ENCODE data around the gene XPR1. TPM values are rescaled to one million over a fixed set of nuclear protein-coding genes. Genes with fewer than 3 reads are reported as not detected.

The XPR1 gene
- total and polyA plus RNA-seq, 2 donors (not counting 1 experiment from before 2014, with no cell fraction given) = 2.8 to 22.3 TPM

GRCh38 chr1:180636138-180636537, 4.3 kb downstream of the XPR1 start:
- intact Hi-C loops (cut with micrococcal nuclease) = loop anchor here (10.0 kb wide), 3 partner anchors 219 to 1341 kb away; partner anchors contain the start of genes CEP350 and SOAT1
- H3K79me2 ChIP-seq (ENCODE audit: control insufficient read depth, insufficient read depth, low read length) = peaks cover 73% of the 10 kb centered on the region
- H3K27me3 Mint-ChIP-seq = no peaks in the 10 kb centered on the region
- H3K4me3 ChIP-seq (ENCODE audit: control extremely low read depth in 1 of 5, extremely low read depth in 1 of 5, insufficient read depth in 1 of 5, low read depth in 2 of 5, low read length in 4 of 5) = no peak overlapping the region
- H3K4me2 ChIP-seq (replicated peaks; ENCODE audit: low read depth, low read length, poor library complexity, severe bottlenecking) = no peak overlapping the region
- H3K4me1 ChIP-seq (ENCODE audit: control insufficient read depth in 2 of 2, insufficient read depth in 2 of 2, low read length in 2 of 2) = peaks cover 11 to 14% of the 10 kb centered on the region in 2 donors
- H3K4me1 Mint-ChIP-seq = peaks cover 18% of the 10 kb centered on the region
- no peak overlapping the region for H3K27ac Mint-ChIP-seq
- H3K36me3 ChIP-seq (replicated peaks in 1 of 2; ENCODE audit: control extremely low read depth in 1 of 2, control insufficient read depth in 1 of 2, extremely low read depth in 1 of 2, insufficient read depth in 2 of 2, low read length in 1 of 2) = no peaks in the 10 kb centered on the region
- ATAC-seq (ENCODE audit: low read depth) (no peak), DNase-seq (no peak)
- H4K20me1 ChIP-seq (ENCODE audit: control insufficient read depth, insufficient read depth, low read length, poor library complexity, severe bottlenecking) = peaks cover 16% of the 10 kb centered on the region
- H3K9me3 Mint-ChIP-seq (ENCODE audit: insufficient read depth) = no peaks in the 10 kb centered on the region
- 100% methylated on average over 1 of the region's 5 CpGs for WGBS (ENCODE audit: insufficient coverage)
- H3K27me3 ChIP-seq (replicated peaks in 1 of 4; ENCODE audit: control extremely low read depth in 1 of 4, control insufficient read depth in 3 of 4, insufficient read depth in 4 of 4, low read length in 3 of 4) = no peaks in the 10 kb centered on the region
- no peak for TF ChIP-seq EZH2 (IDR thresholded peaks at IDR 0.05; ENCODE audit: borderline replicate concordance, insufficient read depth, low read depth, low read length, poor library complexity, severe bottlenecking)
- no peak for TF ChIP-seq CTCF (IDR thresholded peaks at IDR 0.05)
- no peak overlapping the region for H3K9ac ChIP-seq (ENCODE audit: low read length)
- no peak overlapping the region for H2AFZ ChIP-seq (ENCODE audit: insufficient read depth, low read depth, low read length, poor library complexity, severe bottlenecking)
- POLR2A ChIA-PET = no interaction called here
- CTCF ChIA-PET = interaction anchor here (1.4 kb wide), 1 partner anchor 227 kb away, joined by 5 read pairs; no protein-coding TSS in a partner anchor
- no peaks in the 10 kb centered on the region for H3K9me3 ChIP-seq (ENCODE audit: control extremely low read depth in 1 of 3, control insufficient read depth in 2 of 3, insufficient read depth in 1 of 3, low read length in 2 of 3)
- H3K27ac ChIP-seq (ENCODE audit: low read length in 2 of 2) = no peak overlapping the region
- no peak overlapping the region for H3K4me3 Mint-ChIP-seq

- H3K9me3 ChIP-seq (ENCODE audit: control extremely low read depth in 1 of 3, control insufficient read depth in 2 of 3, insufficient read depth in 1 of 3, low read length in 2 of 3) = no peaks in the 10 kb centered on the region
- H3K4me3 ChIP-seq (ENCODE audit: control extremely low read depth in 1 of 5, extremely low read depth in 1 of 5, insufficient read depth in 1 of 5, low read depth in 2 of 5, low read length in 4 of 5) = no peak overlapping the region
- H3K9ac ChIP-seq (ENCODE audit: low read length) = no peak overlapping the region
- H3K27me3 Mint-ChIP-seq = no peaks in the 10 kb centered on the region
- no peaks in the 10 kb centered on the region for H3K9me3 Mint-ChIP-seq (ENCODE audit: insufficient read depth)
- DNase-seq = no peak
- no peaks in the 10 kb centered on the region for H3K36me3 ChIP-seq (replicated peaks in 1 of 2; ENCODE audit: control extremely low read depth in 1 of 2, control insufficient read depth in 1 of 2, extremely low read depth in 1 of 2, insufficient read depth in 2 of 2, low read length in 1 of 2)
- no peaks in the 10 kb centered on the region for H3K27me3 ChIP-seq (replicated peaks in 1 of 4; ENCODE audit: control extremely low read depth in 1 of 4, control insufficient read depth in 3 of 4, insufficient read depth in 4 of 4, low read length in 3 of 4)
- H4K20me1 ChIP-seq (ENCODE audit: control insufficient read depth, insufficient read depth, low read length, poor library complexity, severe bottlenecking) = peaks cover 24% of the 10 kb centered on the region
- H3K4me1 ChIP-seq (ENCODE audit: control insufficient read depth in 2 of 2, insufficient read depth in 2 of 2, low read length in 2 of 2) = no peaks in the 10 kb centered on the region
- no peak overlapping the region for H3K4me3 Mint-ChIP-seq
- CTCF ChIA-PET = interaction anchor here (1.5 kb wide), 1 partner anchor 136 kb away, joined by 3 read pairs; no protein-coding TSS in a partner anchor
- no peak overlapping the region for H3K27ac Mint-ChIP-seq
- intact Hi-C loops (cut with micrococcal nuclease) = loop anchor here (10.0 kb wide), 3 partner anchors 215 to 1345 kb away; partner anchors contain the start of genes CEP350 and SOAT1
- peaks cover 74% of the 10 kb centered on the region for H3K79me2 ChIP-seq (ENCODE audit: control insufficient read depth, insufficient read depth, low read length)
- TF ChIP-seq CTCF (IDR thresholded peaks at IDR 0.05) (no peak), EZH2 (IDR thresholded peaks at IDR 0.05; ENCODE audit: borderline replicate concordance, insufficient read depth, low read depth, low read length, poor library complexity, severe bottlenecking) (no peak)
- H3K4me1 Mint-ChIP-seq = peaks cover 15% of the 10 kb centered on the region
- no peak overlapping the region for H2AFZ ChIP-seq (ENCODE audit: insufficient read depth, low read depth, low read length, poor library complexity, severe bottlenecking)
- no peak overlapping the region for H3K27ac ChIP-seq (ENCODE audit: low read length in 2 of 2)
- H3K4me2 ChIP-seq (replicated peaks; ENCODE audit: low read depth, low read length, poor library complexity, severe bottlenecking) = no peak overlapping the region
- POLR2A ChIA-PET = no interaction called here
- ATAC-seq (ENCODE audit: low read depth) = no peak
Measured at GRCh38 chr1:180639871-180640270, 8.0 kb downstream of the XPR1 start.

Data from B cell (primary cell).